CD8-positive, alpha-beta memory T cell (primary cell): ENCODE measurements around the gene DNMBP. TPM values are rescaled to one million over a fixed set of nuclear protein-coding genes. Genes with fewer than 3 reads are reported as not detected.

ENCODE experiments used
- CTCF ChIA-PET: fragments of 350-600 bp; sonication (Branson Sonifier 250); formaldehyde crosslinking; loops from one replicate; lab custom pipeline; 2021; ENCODE audit warnings: antibody characterized with exemption; lab: Charles Lee
- POLR2A ChIA-PET: fragments of 350-600 bp; sonication (Branson Sonifier 250); formaldehyde crosslinking; loops from one replicate; lab custom pipeline; 2021; ENCODE audit warnings: antibody characterized with exemption; lab: Charles Lee
- DNase-seq, 5 donors: peaks; one replicate each; pipeline versions ENCODE4 v3.0.0 to v3.0.0-alpha.2; 2020 to 2022; ENCODE audit warnings: mixed read lengths in 1 of 5
- H3K27ac ChIP-seq: one replicate; pipeline ENCODE4 v1.7.0; 2013; ENCODE audit warnings: low read depth, mild to moderate bottlenecking, low read length, moderate library complexity
- H3K27me3 ChIP-seq: 2 replicates; pipeline ENCODE4 v1.7.0; 2013; ENCODE audit warnings: low read length, mild to moderate bottlenecking; ENCODE audit not compliant: insufficient read depth, poor library complexity, severe bottlenecking
- H3K36me3 ChIP-seq: 2 replicates; pipeline ENCODE4 v1.7.0; 2013; ENCODE audit warnings: mild to moderate bottlenecking, low read length, moderate library complexity; ENCODE audit not compliant: insufficient read depth
- H3K4me1 ChIP-seq: 2 replicates; pipeline ENCODE4 v1.7.0; 2013; ENCODE audit warnings: mild to moderate bottlenecking, low read length, moderate library complexity; ENCODE audit not compliant: insufficient read depth
- H3K4me3 ChIP-seq: 2 replicates; pipeline ENCODE4 v1.7.0; 2013; ENCODE audit warnings: mild to moderate bottlenecking, low read length
- H3K9me3 ChIP-seq: 2 replicates; pipeline ENCODE4 v1.7.0; 2013; ENCODE audit warnings: mild to moderate bottlenecking, low read length
- H3K27ac Mint-ChIP-seq, 8 donors: one replicate each; pipeline ENCODE4 v1.8.0; 2020 to 2021; ENCODE audit warnings: mixed read lengths in 8 of 8, mild to moderate bottlenecking in 6 of 8, inconsistent platforms in 3 of 8, moderate library complexity in 3 of 8
- H3K27me3 Mint-ChIP-seq, 2 donors: one replicate each; pipeline ENCODE4 v1.8.0; 2020 to 2021; ENCODE audit warnings: mixed read lengths in 2 of 2, mild to moderate bottlenecking in 1 of 2, moderate library complexity in 1 of 2
- H3K36me3 Mint-ChIP-seq, 3 donors: one replicate each; pipeline ENCODE4 v1.8.0; 2020 to 2021; ENCODE audit warnings: mixed read lengths in 3 of 3, inconsistent platforms in 1 of 3, mild to moderate bottlenecking in 1 of 3
- H3K4me1 Mint-ChIP-seq, 3 donors: one replicate each; pipeline ENCODE4 v1.8.0; 2020 to 2021; ENCODE audit warnings: mixed read lengths in 3 of 3, inconsistent platforms in 1 of 3, mild to moderate bottlenecking in 1 of 3
- H3K4me3 Mint-ChIP-seq, 7 donors: one replicate each; pipeline ENCODE4 v1.8.0; 2020 to 2021; ENCODE audit warnings: mixed read lengths in 7 of 7, mild to moderate bottlenecking in 6 of 7, moderate library complexity in 4 of 7, inconsistent platforms in 2 of 7
- H3K9me3 Mint-ChIP-seq, 5 donors: one replicate each; pipeline ENCODE4 v1.8.0; 2020 to 2022; ENCODE audit warnings: mixed read lengths in 5 of 5, mild to moderate bottlenecking in 3 of 5, moderate library complexity in 2 of 5, inconsistent platforms in 1 of 5
- polyA plus RNA-seq: library from polyadenylated mRNA; unstranded; fragments of 300-500 nt; fragmentation: Illumina TruSeq; gene quantifications from one replicate; pipeline ENCODE4 v1.2.3, GENCODE V29; 2021
- total RNA-seq, 2 experiments: library from RNA; stranded (reverse); gene quantifications; one replicate each; pipeline ENCODE4 v1.2.3, GENCODE V29; 2021

Gene DNMBP
- total and polyA plus RNA-seq, 3 experiments from 2014 or later = 1.5 to 2.3 (median 2.0) TPM

- CTCF ChIA-PET = no interaction called here
- peaks cover 0 to 7% (median 6%) of the 10 kb centered on the region in 3 donors for H3K4me1 Mint-ChIP-seq
- DNase-seq = no peak
- H3K36me3 Mint-ChIP-seq = peaks cover 26 to 75% (median 32%) of the 10 kb centered on the region in 3 donors
- POLR2A ChIA-PET = no interaction called here
- no peak overlapping the region for H3K27ac Mint-ChIP-seq
- no peak overlapping the region for H3K4me3 Mint-ChIP-seq
- no peaks in the 10 kb centered on the region for H3K9me3 Mint-ChIP-seq
- H3K27me3 Mint-ChIP-seq = no peaks in the 10 kb centered on the region
- no peak overlapping the region for H3K27ac ChIP-seq
- H3K36me3 ChIP-seq = peaks cover under 1% of the 10 kb centered on the region
- no peaks in the 10 kb centered on the region for H3K27me3 ChIP-seq
- H3K4me1 ChIP-seq = no peaks in the 10 kb centered on the region
- no peaks in the 10 kb centered on the region for H3K9me3 ChIP-seq
- H3K4me3 ChIP-seq = no peak overlapping the region
Measured at GRCh38 chr10:99883523-99883922, 126.2 kb downstream of the DNMBP start.

GRCh38 chr10:99881371-99881770 lies 128.4 kb downstream of the DNMBP start:
- Histone ChIP-seq H3K27me3 (no peaks in the 10 kb centered on the region), H3K4me3 (no peak overlapping the region), H3K4me1 (no peaks in the 10 kb centered on the region), H3K9me3 (no peaks in the 10 kb centered on the region), H3K36me3 (peaks cover 4% of the 10 kb centered on the region), H3K27ac (no peak overlapping the region)
- Mint-ChIP-seq H3K36me3 (peaks cover 35 to 81% (median 40%) of the 10 kb centered on the region in 3 donors), H3K4me3 (no peak overlapping the region), H3K4me1 (peaks cover 0 to 14% (median 6%) of the 10 kb centered on the region in 3 donors), H3K27me3 (no peaks in the 10 kb centered on the region), H3K9me3 (no peaks in the 10 kb centered on the region), H3K27ac (no peak overlapping the region)
- ChIA-PET CTCF (no interaction called here), POLR2A (no interaction called here)
- no peak for DNase-seq

GRCh38 chr10:99880080-99880835 lies 129.5 kb downstream of the DNMBP start:
- Histone ChIP-seq H3K36me3 (peaks cover 4% of the 10 kb centered on the region), H3K27me3 (no peaks in the 10 kb centered on the region), H3K9me3 (no peaks in the 10 kb centered on the region), H3K4me3 (no peak overlapping the region), H3K4me1 (no peaks in the 10 kb centered on the region), H3K27ac (no peak overlapping the region)
- ChIA-PET CTCF (no interaction called here), POLR2A (no interaction called here)
- Mint-ChIP-seq H3K4me3 (no peak overlapping the region), H3K36me3 (peaks cover 41 to 79% (median 45%) of the 10 kb centered on the region in 3 donors), H3K4me1 (peaks cover 0 to 14% (median 6%) of the 10 kb centered on the region in 3 donors), H3K9me3 (no peaks in the 10 kb centered on the region), H3K27me3 (peaks cover 0 to 6% of the 10 kb centered on the region in 2 donors), H3K27ac (no peak overlapping the region)
- no peak for DNase-seq

- Histone ChIP-seq H3K4me1 (peaks cover 8% of the 10 kb centered on the region), H3K27me3 (no peaks in the 10 kb centered on the region), H3K4me3 (no peak overlapping the region), H3K27ac (no peak overlapping the region), H3K9me3 (no peaks in the 10 kb centered on the region), H3K36me3 (peaks cover 4% of the 10 kb centered on the region)
- ChIA-PET POLR2A (no interaction called here), CTCF (interaction anchor here (1.0 kb wide), 1 partner anchor 29 kb away, joined by 3 read pairs; no protein-coding TSS in a partner anchor)
- H3K4me3 Mint-ChIP-seq = no peak overlapping the region
- H3K27me3 Mint-ChIP-seq = peaks cover 15 to 37% of the 10 kb centered on the region in 2 donors
- H3K4me1 Mint-ChIP-seq = peaks cover 10 to 14% (median 12%) of the 10 kb centered on the region in 3 donors
- H3K36me3 Mint-ChIP-seq = peaks cover 28 to 46% (median 33%) of the 10 kb centered on the region in 3 donors
- H3K27ac Mint-ChIP-seq = no peak overlapping the region
- no peak for DNase-seq
- no peaks in the 10 kb centered on the region for H3K9me3 Mint-ChIP-seq
Measured at GRCh38 chr10:99875473-99875872, 134.3 kb downstream of the DNMBP start.

GRCh38 chr10:99874341-99875085 lies 135.2 kb downstream of the DNMBP start:
- Histone ChIP-seq H3K4me3 (no peak overlapping the region), H3K36me3 (peaks cover 4% of the 10 kb centered on the region), H3K27ac (no peak overlapping the region), H3K27me3 (no peaks in the 10 kb centered on the region), H3K4me1 (peaks cover 16% of the 10 kb centered on the region), H3K9me3 (no peaks in the 10 kb centered on the region)
- CTCF ChIA-PET = interaction anchor here (1.0 kb wide), 1 partner anchor 28 kb away, joined by 3 read pairs; no protein-coding TSS in a partner anchor
- peaks cover 21 to 47% of the 10 kb centered on the region in 2 donors for H3K27me3 Mint-ChIP-seq
- H3K4me1 Mint-ChIP-seq = peaks cover 18 to 23% (median 21%) of the 10 kb centered on the region in 3 donors
- H3K36me3 Mint-ChIP-seq = peaks cover 21 to 36% (median 23%) of the 10 kb centered on the region in 3 donors
- no peaks in the 10 kb centered on the region for H3K9me3 Mint-ChIP-seq
- POLR2A ChIA-PET = no interaction called here
- no peak for DNase-seq
- peak overlapping the region in 1 of 8 donors; percentile 63 for H3K27ac Mint-ChIP-seq
- H3K4me3 Mint-ChIP-seq = no peak overlapping the region

GRCh38 chr10:99873846-99874245 lies 135.9 kb downstream of the DNMBP start:
- H3K9me3 Mint-ChIP-seq = no peaks in the 10 kb centered on the region
- POLR2A ChIA-PET = no interaction called here
- H3K27ac ChIP-seq = no peak overlapping the region
- H3K9me3 ChIP-seq = no peaks in the 10 kb centered on the region
- H3K4me3 ChIP-seq = no peak overlapping the region
- DNase-seq = no peak
- no peak overlapping the region for H3K4me3 Mint-ChIP-seq
- no peaks in the 10 kb centered on the region for H3K27me3 ChIP-seq
- peaks cover 4% of the 10 kb centered on the region for H3K36me3 ChIP-seq
- peaks cover 23 to 48% of the 10 kb centered on the region in 2 donors for H3K27me3 Mint-ChIP-seq
- CTCF ChIA-PET = interaction anchor here (1.0 kb wide), 1 partner anchor 28 kb away, joined by 4 read pairs; no protein-coding TSS in a partner anchor
- H3K4me1 ChIP-seq = peaks cover 16% of the 10 kb centered on the region
- no peak overlapping the region for H3K27ac Mint-ChIP-seq
- peaks cover 18 to 23% (median 21%) of the 10 kb centered on the region in 3 donors for H3K4me1 Mint-ChIP-seq
- H3K36me3 Mint-ChIP-seq = peaks cover 19 to 30% (median 23%) of the 10 kb centered on the region in 3 donors

GRCh38 chr10:99872367-99873162 lies 137.2 kb downstream of the DNMBP start:
- H3K4me3 Mint-ChIP-seq = no peak overlapping the region
- Histone ChIP-seq H3K27me3 (no peaks in the 10 kb centered on the region), H3K27ac (no peak overlapping the region), H3K4me1 (peaks cover 16% of the 10 kb centered on the region), H3K9me3 (no peaks in the 10 kb centered on the region), H3K36me3 (no peaks in the 10 kb centered on the region), H3K4me3 (no peak overlapping the region)
- H3K9me3 Mint-ChIP-seq = peaks cover under 1 to 7% (median 3%) of the 10 kb centered on the region in 5 donors
- ChIA-PET CTCF (interaction anchor here (3.8 kb wide), 1 partner anchor 27 kb away, joined by 13 read pairs; no protein-coding TSS in a partner anchor), POLR2A (no interaction called here)
- H3K36me3 Mint-ChIP-seq = peaks cover 12 to 18% (median 16%) of the 10 kb centered on the region in 3 donors
- H3K27ac Mint-ChIP-seq = no peak overlapping the region
- DNase-seq = no peak
- H3K27me3 Mint-ChIP-seq = peaks cover 30 to 58% of the 10 kb centered on the region in 2 donors
- peaks cover 14 to 23% (median 18%) of the 10 kb centered on the region in 3 donors for H3K4me1 Mint-ChIP-seq
